Stomach (tissue), 9 donors: ENCODE results near the gene CLIC3. TPM values are rescaled to one million over a fixed set of nuclear protein-coding genes. Genes with fewer than 3 reads are reported as not detected.

ENCODE experiments used
- DNase-seq, 2 donors: peaks; one replicate each; pipeline versions ENCODE4 v3.0.0 to v3.0.0-alpha.2; 2013 to 2019
- H3K27ac ChIP-seq, 5 donors: fragments of 200-600 bp in 4 of 5; sonication (generic) in 4 of 5; one replicate each; pipeline ENCODE4 v1.5.1; 2013 to 2019; ENCODE audit warnings: mild to moderate bottlenecking in 1 of 5, moderate library complexity in 1 of 5
- H3K27me3 ChIP-seq, 3 donors: fragments of 200-600 bp; sonication (generic); one replicate each; pipeline ENCODE4 v1.5.1; 2017 to 2019; ENCODE audit warnings: mixed run types in 1 of 3
- H3K36me3 ChIP-seq, 4 donors: fragments of 200-600 bp; sonication (generic); 1 replicate in 3 of 4; 2 replicates in 1 of 4; pipeline ENCODE4 v1.5.1; 2016 to 2019
- H3K4me1 ChIP-seq, 4 donors: fragments of 200-600 bp; sonication (generic); one replicate each; pipeline ENCODE4 v1.5.1; 2016 to 2019
- H3K4me3 ChIP-seq, 4 donors: fragments of 200-600 bp; sonication (generic) in 3 of 4; one replicate each; pipeline ENCODE4 v1.5.1; 2016 to 2019; ENCODE audit warnings: mild to moderate bottlenecking in 1 of 4
- H3K9me3 ChIP-seq, 4 donors: fragments of 200-600 bp; sonication (generic); one replicate each; pipeline ENCODE4 v1.5.1; 2016 to 2019
- EP300 ChIP-seq: sonication (generic); formaldehyde crosslinking; IDR thresholded peaks from one replicate; pipeline ENCODE4 v1.6.1; 2017; ENCODE audit warnings: antibody characterized with exemption
- POLR2A ChIP-seq, 4 donors: fragments of 450-650 bp; IDR thresholded peaks; one replicate each; pipeline ENCODE4 v1.6.1; 2016; ENCODE audit warnings: antibody characterized with exemption in 4 of 4, control low read depth in 2 of 4, mild to moderate bottlenecking in 1 of 4, moderate library complexity in 1 of 4
- POLR2AphosphoS5 ChIP-seq, 3 donors: sonication (generic); formaldehyde crosslinking; IDR thresholded peaks; one replicate each; pipeline ENCODE4 v1.6.1; 2016; ENCODE audit warnings: antibody characterized with exemption in 3 of 3
- WGBS, 5 donors: extraction: QIAGEN DNeasy Blood & Tissue Kit in 3 of 5; methylation state at CpG; one replicate each; pipeline versions ENCODE4 v1.1.5 to v1.1.7; 2013 to 2018; 5-methylcytosine and 5-hydroxymethylcytosine counted together
- intact Hi-C: fragments of 100-400 bp; cut with DNase I; formaldehyde crosslinking; loops from one replicate; pipeline ENCODE4 v1.15.1; 2023; ENCODE audit warnings: low total_unique reads
- polyA plus RNA-seq, 3 donors: library from polyadenylated mRNA; stranded (reverse); fragments of 200-250 nt; gene quantifications; one replicate each; pipeline ENCODE4 v1.2.3, GENCODE V29; 2013
- total RNA-seq, 5 donors: library from RNA; depleted of rRNA; stranded (reverse); fragments of >200 nt; gene quantifications; one replicate each; pipeline versions ENCODE4 v1.1.0 to v1.2.3, GENCODE V29; 2014 to 2016
- TF ChIP-seq, protein P1 (sequence below), 7 experiments: fragments of 450-650 bp in 4 of 7; fragments of 200-600 bp in 3 of 7; sonication (generic) in 3 of 7; IDR thresholded peaks; one replicate each; pipeline ENCODE4 v1.5.1; 2016 to 2019; ENCODE audit warnings: antibody characterized with exemption in 7 of 7, control low read depth in 2 of 7, mild to moderate bottlenecking in 1 of 7
- donor health status: healthy with polysubstance abuse.
- donor health status: Bipolar disorder and iron deficiency.
- donor health status: healthy.

CLIC3 gene
- total and polyA plus RNA-seq, 8 donors = 3.3 to 70.9 (median 9.7) TPM; not detected in 4

DNA sequence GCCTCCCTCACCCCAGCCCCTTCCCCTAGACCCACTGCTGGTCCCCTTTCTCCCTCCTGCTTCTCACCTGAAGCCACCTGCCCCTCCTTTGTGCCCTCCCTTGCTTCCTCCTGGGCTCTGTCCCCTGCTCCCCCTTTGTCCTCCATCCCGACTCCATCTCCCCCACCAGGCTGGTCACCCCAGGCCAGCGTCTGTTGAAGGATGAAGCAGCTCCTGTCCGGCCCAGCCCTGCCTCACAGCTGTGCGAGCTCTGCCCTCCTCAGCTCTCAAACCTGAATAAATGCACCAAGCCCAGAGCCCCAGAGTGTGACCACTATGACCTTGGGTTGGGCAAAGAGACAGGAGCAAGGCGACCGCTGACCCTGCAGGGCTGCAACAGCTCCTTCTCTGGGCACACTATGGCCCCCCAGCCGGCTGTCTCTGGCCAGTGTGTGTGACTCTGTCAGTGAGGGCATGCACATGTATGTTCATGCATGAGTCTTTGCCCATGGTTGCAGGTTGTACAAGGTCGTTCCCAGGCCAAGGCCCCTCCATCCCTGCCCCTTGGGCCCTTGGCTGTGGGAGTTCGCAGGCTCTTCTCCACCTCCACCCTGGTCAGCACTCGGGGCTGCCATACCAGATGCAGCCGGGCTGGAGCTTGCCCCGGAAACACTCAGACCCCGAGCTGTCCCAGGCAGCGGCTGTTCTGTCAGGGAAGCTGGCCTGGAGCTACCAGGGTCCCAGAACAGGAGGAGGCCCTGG lies 41.0 kb downstream of the CLIC3 start:
- TF ChIP-seq, protein P1, sequence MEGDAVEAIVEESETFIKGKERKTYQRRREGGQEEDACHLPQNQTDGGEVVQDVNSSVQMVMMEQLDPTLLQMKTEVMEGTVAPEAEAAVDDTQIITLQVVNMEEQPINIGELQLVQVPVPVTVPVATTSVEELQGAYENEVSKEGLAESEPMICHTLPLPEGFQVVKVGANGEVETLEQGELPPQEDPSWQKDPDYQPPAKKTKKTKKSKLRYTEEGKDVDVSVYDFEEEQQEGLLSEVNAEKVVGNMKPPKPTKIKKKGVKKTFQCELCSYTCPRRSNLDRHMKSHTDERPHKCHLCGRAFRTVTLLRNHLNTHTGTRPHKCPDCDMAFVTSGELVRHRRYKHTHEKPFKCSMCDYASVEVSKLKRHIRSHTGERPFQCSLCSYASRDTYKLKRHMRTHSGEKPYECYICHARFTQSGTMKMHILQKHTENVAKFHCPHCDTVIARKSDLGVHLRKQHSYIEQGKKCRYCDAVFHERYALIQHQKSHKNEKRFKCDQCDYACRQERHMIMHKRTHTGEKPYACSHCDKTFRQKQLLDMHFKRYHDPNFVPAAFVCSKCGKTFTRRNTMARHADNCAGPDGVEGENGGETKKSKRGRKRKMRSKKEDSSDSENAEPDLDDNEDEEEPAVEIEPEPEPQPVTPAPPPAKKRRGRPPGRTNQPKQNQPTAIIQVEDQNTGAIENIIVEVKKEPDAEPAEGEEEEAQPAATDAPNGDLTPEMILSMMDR (IDR thresholded peaks at IDR 0.05) = no peak
- no peak for TF ChIP-seq EP300
- Histone ChIP-seq H3K4me3 (no peak overlapping the region), H3K27ac (no peak overlapping the region), H3K27me3 (no peaks in the 10 kb centered on the region), H3K9me3 (no peaks in the 10 kb centered on the region), H3K36me3 (no peaks in the 10 kb centered on the region), H3K4me1 (peaks cover 7 to 23% (median 17%) of the 10 kb centered on the region in 4 donors)
- DNase-seq = no peak
- intact Hi-C loops = loop anchor here (10.0 kb wide), 1 partner anchor 69 kb away; the partner anchor contains the start of gene ABCA2
- 83 to 88% (median 87%) methylated on average over 4 to 14 of the region's 14 CpGs for WGBS, 5 donors

DNA sequence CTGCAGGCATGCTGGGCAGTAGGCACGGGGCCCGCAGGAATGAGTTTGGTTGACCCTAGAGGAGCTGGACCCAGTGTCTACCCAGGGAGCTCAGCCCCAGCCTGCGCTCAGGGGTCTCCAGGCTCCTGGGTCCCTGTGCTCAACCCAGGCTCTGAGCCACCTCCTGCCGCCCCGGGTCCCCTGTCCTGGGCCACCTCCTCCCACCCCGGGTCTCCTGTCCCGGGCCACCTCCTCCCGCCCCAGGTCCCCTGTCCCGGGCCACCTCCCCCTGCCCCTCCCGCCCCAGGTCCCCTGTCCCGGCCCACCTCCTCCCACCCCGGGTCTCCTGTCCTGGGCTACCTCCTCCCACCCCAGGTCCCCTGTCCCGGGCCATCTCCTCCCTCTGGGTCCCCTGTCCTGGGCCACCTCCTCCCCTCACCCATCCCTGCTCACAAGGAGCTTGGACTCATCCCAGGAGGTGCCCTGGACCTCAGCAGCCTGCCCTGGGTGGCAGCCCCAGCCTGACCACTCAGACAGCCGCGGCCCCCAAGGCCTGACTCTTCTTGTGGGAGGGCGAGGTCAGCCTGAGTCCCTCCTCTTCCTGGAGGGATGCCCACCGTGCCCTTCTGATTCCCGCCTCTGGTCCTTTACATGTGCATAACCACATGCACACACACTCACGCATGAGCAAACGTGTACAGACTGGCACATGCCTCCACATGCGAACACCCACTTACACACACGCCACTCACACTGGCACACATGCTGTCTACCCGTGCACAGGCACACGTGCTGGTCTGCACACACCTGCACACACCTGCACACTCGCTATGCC lies 41.9 kb downstream of the CLIC3 start:
- peaks cover 9 to 29% (median 26%) of the 10 kb centered on the region in 4 donors for H3K4me1 ChIP-seq
- 87 to 90% (median 89%) methylated on average over 25 of the region's 25 CpGs for WGBS, 5 donors
- intact Hi-C loops = loop anchor here (10.0 kb wide), 1 partner anchor 70 kb away; the partner anchor contains the start of gene ABCA2
- H3K4me3 ChIP-seq = no peak overlapping the region
- no peaks in the 10 kb centered on the region for H3K9me3 ChIP-seq
- H3K36me3 ChIP-seq = no peaks in the 10 kb centered on the region
- no peak for TF ChIP-seq POLR2AphosphoS5 (IDR thresholded peaks at IDR 0.05)
- TF ChIP-seq EP300 = no peak
- TF ChIP-seq, protein P1 (IDR thresholded peaks at IDR 0.05) = no peak
- TF ChIP-seq POLR2A (IDR thresholded peaks at IDR 0.05) = no peak
- DNase-seq = no peak
- H3K27ac ChIP-seq = no peak overlapping the region
- H3K27me3 ChIP-seq = no peaks in the 10 kb centered on the region

DNA sequence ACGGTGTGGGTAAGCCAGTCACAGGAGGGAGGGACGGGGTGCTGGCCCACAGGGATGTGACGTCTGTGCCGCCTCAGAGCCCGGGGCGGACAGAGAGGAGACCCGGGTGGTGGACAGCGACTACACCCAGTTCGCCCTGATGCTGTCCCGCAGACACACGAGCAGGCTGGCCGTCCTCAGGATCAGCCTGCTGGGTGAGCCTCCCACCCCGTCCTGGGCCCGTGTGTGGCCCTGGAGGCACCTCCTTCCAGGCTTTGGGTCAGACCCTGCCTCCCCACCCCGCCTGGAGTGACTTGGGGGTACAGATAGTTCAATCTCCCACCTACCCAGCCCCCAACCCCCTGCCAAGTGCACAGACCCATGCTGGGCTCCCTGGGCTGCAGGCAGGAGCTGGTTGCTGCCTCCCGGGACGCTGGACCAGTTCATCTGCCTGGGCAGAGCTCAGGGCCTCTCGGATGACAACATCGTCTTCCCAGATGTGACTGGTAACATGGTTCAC lies 42.5 kb downstream of the CLIC3 start:
- Histone ChIP-seq H3K27ac (no peak overlapping the region), H3K4me3 (no peak overlapping the region), H3K27me3 (no peaks in the 10 kb centered on the region), H3K9me3 (no peaks in the 10 kb centered on the region), H3K4me1 (peaks cover 15 to 36% (median 32%) of the 10 kb centered on the region in 4 donors), H3K36me3 (no peaks in the 10 kb centered on the region)
- 81 to 90% (median 85%) methylated on average over 12 to 19 of the region's 19 CpGs for WGBS, 5 donors
- no peak for DNase-seq
- intact Hi-C loops = loop anchor here (10.0 kb wide), 1 partner anchor 71 kb away; the partner anchor contains the start of gene ABCA2
- TF ChIP-seq POLR2A (IDR thresholded peaks at IDR 0.05) = no peak
- TF ChIP-seq EP300 = no peak
- TF ChIP-seq POLR2AphosphoS5 (IDR thresholded peaks at IDR 0.05) = no peak
- TF ChIP-seq, protein P1 (IDR thresholded peaks at IDR 0.05) = no peak
